ENCODE measurements around the gene FERMT3. TPM values are rescaled to one million over a fixed set of nuclear protein-coding genes. Genes with fewer than 3 reads are reported as not detected.
"Not testable (repeated sequence)": the region's sequence is repeated elsewhere in the genome, so short reads cannot be mapped to it uniquely, and the experiment has no call there.

FERMT3 gene
- total and polyA plus RNA-seq, 4 donors: 3.4 to 47.2 (median 9.7) TPM

DNA sequence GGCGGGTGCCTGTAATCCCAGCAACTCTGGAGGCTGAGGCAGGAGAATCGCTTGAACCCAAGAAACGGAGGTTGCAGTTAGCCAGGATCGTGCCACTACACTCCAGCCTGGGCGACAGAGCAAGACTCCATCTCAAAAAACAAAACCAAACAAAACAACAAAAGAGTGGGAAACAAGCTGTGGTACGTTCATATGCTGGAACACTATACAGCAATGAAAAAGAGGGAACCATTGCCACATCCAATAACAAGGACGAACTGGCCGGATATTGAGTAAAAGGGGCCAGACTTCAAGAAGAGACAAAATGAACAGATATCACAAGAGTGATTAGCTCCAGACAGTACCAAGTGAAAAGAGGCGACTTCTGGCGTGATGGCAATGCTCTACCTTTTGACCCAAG is 45.5 kb upstream of the FERMT3 start:
- TF ChIP-seq, protein P1, sequence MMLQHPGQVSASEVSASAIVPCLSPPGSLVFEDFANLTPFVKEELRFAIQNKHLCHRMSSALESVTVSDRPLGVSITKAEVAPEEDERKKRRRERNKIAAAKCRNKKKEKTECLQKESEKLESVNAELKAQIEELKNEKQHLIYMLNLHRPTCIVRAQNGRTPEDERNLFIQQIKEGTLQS (IDR thresholded peaks at IDR 0.05): no peak
- TF ChIP-seq GABPA (IDR thresholded peaks at IDR 0.05 in 1 of 2, conservative IDR thresholded peaks at IDR 0.05 in 1 of 2) (no peak), RAD21 (IDR thresholded peaks at IDR 0.05) (no peak), SP1 (IDR thresholded peaks at IDR 0.05) (no peak), HNF4A (conservative IDR thresholded peaks at IDR 0.05) (no peak), RXRA (IDR thresholded peaks at IDR 0.05) (no peak)
- TF ChIP-seq, protein P2, sequence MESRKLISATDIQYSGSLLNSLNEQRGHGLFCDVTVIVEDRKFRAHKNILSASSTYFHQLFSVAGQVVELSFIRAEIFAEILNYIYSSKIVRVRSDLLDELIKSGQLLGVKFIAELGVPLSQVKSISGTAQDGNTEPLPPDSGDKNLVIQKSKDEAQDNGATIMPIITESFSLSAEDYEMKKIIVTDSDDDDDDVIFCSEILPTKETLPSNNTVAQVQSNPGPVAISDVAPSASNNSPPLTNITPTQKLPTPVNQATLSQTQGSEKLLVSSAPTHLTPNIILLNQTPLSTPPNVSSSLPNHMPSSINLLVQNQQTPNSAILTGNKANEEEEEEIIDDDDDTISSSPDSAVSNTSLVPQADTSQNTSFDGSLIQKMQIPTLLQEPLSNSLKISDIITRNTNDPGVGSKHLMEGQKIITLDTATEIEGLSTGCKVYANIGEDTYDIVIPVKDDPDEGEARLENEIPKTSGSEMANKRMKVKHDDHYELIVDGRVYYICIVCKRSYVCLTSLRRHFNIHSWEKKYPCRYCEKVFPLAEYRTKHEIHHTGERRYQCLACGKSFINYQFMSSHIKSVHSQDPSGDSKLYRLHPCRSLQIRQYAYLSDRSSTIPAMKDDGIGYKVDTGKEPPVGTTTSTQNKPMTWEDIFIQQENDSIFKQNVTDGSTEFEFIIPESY (IDR thresholded peaks at IDR 0.05): no peak
- Histone ChIP-seq H3K36me3 (ENCODE audit: control insufficient read depth in 4 of 4, insufficient read depth in 3 of 4, low read depth in 1 of 4, low read length in 3 of 4) (peaks cover 0 to 2% (median 0%) of the 10 kb centered on the region in 4 donors), H3K9ac (ENCODE audit: low read depth in 1 of 2, low read length in 2 of 2) (no peak overlapping the region), H3K27ac (ENCODE audit: low read depth in 1 of 2, low read length in 2 of 2) (no peak overlapping the region), H3K4me3 (ENCODE audit: low read depth in 1 of 3, low read length in 3 of 3) (no peak overlapping the region), H3K9me3 (ENCODE audit: control insufficient read depth in 4 of 4, low read length in 3 of 4) (no peaks in the 10 kb centered on the region), H3K4me1 (ENCODE audit: control insufficient read depth in 4 of 4, insufficient read depth in 4 of 4, low read length in 3 of 4) (peaks cover 0 to 12% (median 7%) of the 10 kb centered on the region in 4 donors), H3K27me3 (ENCODE audit: control insufficient read depth in 4 of 4, insufficient read depth in 4 of 4, low read length in 3 of 4) (no peaks in the 10 kb centered on the region)
- DNase-seq (ENCODE audit: low spot score): no peak
- 97% methylated on average over 10 of the region's 10 CpGs for WGBS

DNA sequence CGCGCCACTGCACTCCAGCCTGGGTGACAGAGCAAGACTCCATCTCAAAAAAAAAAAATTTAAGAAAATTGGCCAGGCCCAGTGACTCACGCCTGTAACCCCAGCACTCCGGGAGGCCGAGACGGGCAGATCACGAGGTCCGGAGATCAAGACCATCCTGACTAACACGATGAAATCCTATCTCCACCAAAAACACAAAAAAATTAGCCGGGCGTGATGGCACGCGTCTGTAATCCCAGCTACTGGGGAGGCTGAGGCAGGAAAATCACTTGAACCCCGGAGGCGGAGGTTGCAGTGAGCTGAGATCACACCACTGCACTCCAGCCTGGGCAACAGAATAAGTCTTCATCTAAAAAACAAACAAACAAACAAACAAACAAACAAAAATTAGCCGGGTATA is 43.8 kb upstream of the FERMT3 start:
- not testable (repeated sequence) for H3K9ac ChIP-seq (ENCODE audit: low read depth in 1 of 2, low read length in 2 of 2); H3K9me3 ChIP-seq (ENCODE audit: control insufficient read depth in 4 of 4, low read length in 3 of 4); H3K36me3 ChIP-seq (ENCODE audit: control insufficient read depth in 4 of 4, insufficient read depth in 3 of 4, low read depth in 1 of 4, low read length in 3 of 4); H3K27me3 ChIP-seq (ENCODE audit: control insufficient read depth in 4 of 4, insufficient read depth in 4 of 4, low read length in 3 of 4); H3K4me3 ChIP-seq (ENCODE audit: low read depth in 1 of 3, low read length in 3 of 3); DNase-seq (ENCODE audit: low spot score); H3K27ac ChIP-seq (ENCODE audit: low read depth in 1 of 2, low read length in 2 of 2)
- H3K4me1 ChIP-seq (ENCODE audit: control insufficient read depth in 4 of 4, insufficient read depth in 4 of 4, low read length in 3 of 4): peaks cover 0 to 13% (median 9%) of the 10 kb centered on the region in 4 donors
- 96% methylated on average over 16 of the region's 16 CpGs for WGBS

DNA sequence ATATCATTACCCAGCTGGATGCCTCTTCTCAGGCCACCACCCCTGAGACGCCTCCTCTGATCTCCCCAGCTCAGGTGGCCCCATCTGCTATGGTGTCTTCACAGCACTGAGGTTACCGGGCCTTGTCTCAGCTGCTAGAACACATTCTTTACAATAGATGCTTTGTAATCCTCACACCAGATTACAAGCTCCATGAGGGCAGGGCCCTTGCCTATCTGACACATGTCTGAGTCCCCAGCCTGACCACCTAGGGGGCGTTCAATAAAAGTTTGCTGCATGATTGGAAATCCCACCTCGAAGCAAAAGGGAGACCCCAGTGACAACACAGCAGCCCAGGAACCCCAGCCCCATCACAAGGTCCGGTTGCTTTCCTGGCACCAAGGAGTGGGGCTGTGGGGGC is 42.6 kb upstream of the FERMT3 start:
- no peak overlapping the region for H3K9ac ChIP-seq (ENCODE audit: low read depth in 1 of 2, low read length in 2 of 2)
- no peaks in the 10 kb centered on the region for H3K36me3 ChIP-seq (ENCODE audit: control insufficient read depth in 4 of 4, insufficient read depth in 3 of 4, low read depth in 1 of 4, low read length in 3 of 4)
- H3K27me3 ChIP-seq (ENCODE audit: control insufficient read depth in 4 of 4, insufficient read depth in 4 of 4, low read length in 3 of 4): no peaks in the 10 kb centered on the region
- no peak overlapping the region for H3K27ac ChIP-seq (ENCODE audit: low read depth in 1 of 2, low read length in 2 of 2)
- peaks cover 0 to 13% (median 9%) of the 10 kb centered on the region in 4 donors for H3K4me1 ChIP-seq (ENCODE audit: control insufficient read depth in 4 of 4, insufficient read depth in 4 of 4, low read length in 3 of 4)
- WGBS: 94% methylated on average over 5 of the region's 5 CpGs
- H3K4me3 ChIP-seq (ENCODE audit: low read depth in 1 of 3, low read length in 3 of 3): no peak overlapping the region
- no peak for DNase-seq (ENCODE audit: low spot score)
- H3K9me3 ChIP-seq (ENCODE audit: control insufficient read depth in 4 of 4, low read length in 3 of 4): no peaks in the 10 kb centered on the region
- TF ChIP-seq JUND (IDR thresholded peaks at IDR 0.05) (no peak), HNF4G (IDR thresholded peaks at IDR 0.05) (no peak), RAD21 (IDR thresholded peaks at IDR 0.05) (no peak), SP1 (IDR thresholded peaks at IDR 0.05) (no peak), FOXA1 (IDR thresholded peaks at IDR 0.05) (no peak), YY1 (IDR thresholded peaks at IDR 0.05) (no peak), HNF4A (conservative IDR thresholded peaks at IDR 0.05) (no peak), GABPA (IDR thresholded peaks at IDR 0.05 in 1 of 2, conservative IDR thresholded peaks at IDR 0.05 in 1 of 2) (no peak), RXRA (IDR thresholded peaks at IDR 0.05) (no peak), TAF1 (conservative IDR thresholded peaks at IDR 0.05) (no peak), FOXA2 (IDR thresholded peaks at IDR 0.05) (no peak), EGR1 (IDR thresholded peaks at IDR 0.05; ENCODE audit: low read depth in 2 of 2) (no peak)
- TF ChIP-seq, protein P2 (IDR thresholded peaks at IDR 0.05): no peak
- TF ChIP-seq, protein P3, sequence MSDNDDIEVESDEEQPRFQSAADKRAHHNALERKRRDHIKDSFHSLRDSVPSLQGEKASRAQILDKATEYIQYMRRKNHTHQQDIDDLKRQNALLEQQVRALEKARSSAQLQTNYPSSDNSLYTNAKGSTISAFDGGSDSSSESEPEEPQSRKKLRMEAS (IDR thresholded peaks at IDR 0.05): no peak
- TF ChIP-seq, protein P4, sequence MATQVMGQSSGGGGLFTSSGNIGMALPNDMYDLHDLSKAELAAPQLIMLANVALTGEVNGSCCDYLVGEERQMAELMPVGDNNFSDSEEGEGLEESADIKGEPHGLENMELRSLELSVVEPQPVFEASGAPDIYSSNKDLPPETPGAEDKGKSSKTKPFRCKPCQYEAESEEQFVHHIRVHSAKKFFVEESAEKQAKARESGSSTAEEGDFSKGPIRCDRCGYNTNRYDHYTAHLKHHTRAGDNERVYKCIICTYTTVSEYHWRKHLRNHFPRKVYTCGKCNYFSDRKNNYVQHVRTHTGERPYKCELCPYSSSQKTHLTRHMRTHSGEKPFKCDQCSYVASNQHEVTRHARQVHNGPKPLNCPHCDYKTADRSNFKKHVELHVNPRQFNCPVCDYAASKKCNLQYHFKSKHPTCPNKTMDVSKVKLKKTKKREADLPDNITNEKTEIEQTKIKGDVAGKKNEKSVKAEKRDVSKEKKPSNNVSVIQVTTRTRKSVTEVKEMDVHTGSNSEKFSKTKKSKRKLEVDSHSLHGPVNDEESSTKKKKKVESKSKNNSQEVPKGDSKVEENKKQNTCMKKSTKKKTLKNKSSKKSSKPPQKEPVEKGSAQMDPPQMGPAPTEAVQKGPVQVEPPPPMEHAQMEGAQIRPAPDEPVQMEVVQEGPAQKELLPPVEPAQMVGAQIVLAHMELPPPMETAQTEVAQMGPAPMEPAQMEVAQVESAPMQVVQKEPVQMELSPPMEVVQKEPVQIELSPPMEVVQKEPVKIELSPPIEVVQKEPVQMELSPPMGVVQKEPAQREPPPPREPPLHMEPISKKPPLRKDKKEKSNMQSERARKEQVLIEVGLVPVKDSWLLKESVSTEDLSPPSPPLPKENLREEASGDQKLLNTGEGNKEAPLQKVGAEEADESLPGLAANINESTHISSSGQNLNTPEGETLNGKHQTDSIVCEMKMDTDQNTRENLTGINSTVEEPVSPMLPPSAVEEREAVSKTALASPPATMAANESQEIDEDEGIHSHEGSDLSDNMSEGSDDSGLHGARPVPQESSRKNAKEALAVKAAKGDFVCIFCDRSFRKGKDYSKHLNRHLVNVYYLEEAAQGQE (IDR thresholded peaks at IDR 0.05): no peak
- TF ChIP-seq, protein P5, sequence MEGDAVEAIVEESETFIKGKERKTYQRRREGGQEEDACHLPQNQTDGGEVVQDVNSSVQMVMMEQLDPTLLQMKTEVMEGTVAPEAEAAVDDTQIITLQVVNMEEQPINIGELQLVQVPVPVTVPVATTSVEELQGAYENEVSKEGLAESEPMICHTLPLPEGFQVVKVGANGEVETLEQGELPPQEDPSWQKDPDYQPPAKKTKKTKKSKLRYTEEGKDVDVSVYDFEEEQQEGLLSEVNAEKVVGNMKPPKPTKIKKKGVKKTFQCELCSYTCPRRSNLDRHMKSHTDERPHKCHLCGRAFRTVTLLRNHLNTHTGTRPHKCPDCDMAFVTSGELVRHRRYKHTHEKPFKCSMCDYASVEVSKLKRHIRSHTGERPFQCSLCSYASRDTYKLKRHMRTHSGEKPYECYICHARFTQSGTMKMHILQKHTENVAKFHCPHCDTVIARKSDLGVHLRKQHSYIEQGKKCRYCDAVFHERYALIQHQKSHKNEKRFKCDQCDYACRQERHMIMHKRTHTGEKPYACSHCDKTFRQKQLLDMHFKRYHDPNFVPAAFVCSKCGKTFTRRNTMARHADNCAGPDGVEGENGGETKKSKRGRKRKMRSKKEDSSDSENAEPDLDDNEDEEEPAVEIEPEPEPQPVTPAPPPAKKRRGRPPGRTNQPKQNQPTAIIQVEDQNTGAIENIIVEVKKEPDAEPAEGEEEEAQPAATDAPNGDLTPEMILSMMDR (IDR thresholded peaks at IDR 0.05; ENCODE audit: low read depth, low read length, missing input control): no peak
- TF ChIP-seq, protein P1 (IDR thresholded peaks at IDR 0.05): no peak
